ENCODE measurements around the gene SPATS1. TPM values are rescaled to one million over a fixed set of nuclear protein-coding genes. Genes with fewer than 3 reads are reported as not detected.

The SPATS1 gene
- total and polyA plus RNA-seq, 4 donors, result 1.2 to 4.4 (median 2.3) TPM

- peaks cover 0 to 7% (median 4%) of the 10 kb centered on the region in 5 donors for H3K4me1 ChIP-seq (ENCODE audit: control insufficient read depth in 5 of 5, insufficient read depth in 5 of 5, low read length in 5 of 5)
- DNase-seq (peak; percentile 59 to 70 (median 64)), ATAC-seq (ENCODE audit: insufficient read depth, low FRiP score) (peak; percentile 73)
- 2 to 3% methylated on average over 11 of the region's 11 CpGs for WGBS, 2 donors
- H3K27me3 ChIP-seq (ENCODE audit: control insufficient read depth in 3 of 3, insufficient read depth in 3 of 3, low read length in 2 of 3), result peaks cover 0 to 34% (median 20%) of the 10 kb centered on the region in 3 donors
- H3K9ac ChIP-seq (ENCODE audit: insufficient read depth in 1 of 2, low read length in 2 of 2), result no peak overlapping the region
- no peaks in the 10 kb centered on the region for H3K9me3 ChIP-seq (ENCODE audit: control insufficient read depth in 4 of 4, insufficient read depth in 3 of 4, low read length in 3 of 4)
- H3K27ac ChIP-seq (ENCODE audit: low read depth in 1 of 2, low read length in 1 of 2), result no peak overlapping the region
- no peaks in the 10 kb centered on the region for H3K36me3 ChIP-seq (ENCODE audit: control insufficient read depth in 4 of 4, insufficient read depth in 4 of 4, low read length in 4 of 4)
- H3K4me3 ChIP-seq, result no peak overlapping the region
- TF ChIP-seq CTCF (IDR thresholded peaks at IDR 0.05; ENCODE audit: control extremely low read depth, extremely low read depth), result peak; percentile 75
Measured at GRCh38 chr6:44338228-44339122, 4.0 kb upstream of the SPATS1 start.

- H3K27ac ChIP-seq (ENCODE audit: low read depth in 1 of 2, low read length in 1 of 2), result no peak overlapping the region
- ATAC-seq (ENCODE audit: insufficient read depth, low FRiP score) (no peak), DNase-seq (no peak)
- no peaks in the 10 kb centered on the region for H3K36me3 ChIP-seq (ENCODE audit: control insufficient read depth in 4 of 4, insufficient read depth in 4 of 4, low read length in 4 of 4)
- H3K4me1 ChIP-seq (ENCODE audit: control insufficient read depth in 5 of 5, insufficient read depth in 5 of 5, low read length in 5 of 5), result peaks cover 0 to 7% (median 4%) of the 10 kb centered on the region in 5 donors
- no peaks in the 10 kb centered on the region for H3K9me3 ChIP-seq (ENCODE audit: control insufficient read depth in 4 of 4, insufficient read depth in 3 of 4, low read length in 3 of 4)
- no peak overlapping the region for H3K9ac ChIP-seq (ENCODE audit: insufficient read depth in 1 of 2, low read length in 2 of 2)
- no peak overlapping the region for H3K4me3 ChIP-seq
- H3K27me3 ChIP-seq (ENCODE audit: control insufficient read depth in 3 of 3, insufficient read depth in 3 of 3, low read length in 2 of 3), result peaks cover 0 to 36% (median 25%) of the 10 kb centered on the region in 3 donors
- TF ChIP-seq CTCF (IDR thresholded peaks at IDR 0.05; ENCODE audit: control extremely low read depth, extremely low read depth), result no peak
- WGBS, 2 donors, result 77 to 88% methylated on average over 5 of the region's 5 CpGs
Measured at GRCh38 chr6:44339301-44339700, 3.1 kb upstream of the SPATS1 start.

- no peaks in the 10 kb centered on the region for H3K9me3 ChIP-seq (ENCODE audit: control insufficient read depth in 4 of 4, insufficient read depth in 3 of 4, low read length in 3 of 4)
- peaks cover 0 to 43% (median 32%) of the 10 kb centered on the region in 3 donors for H3K27me3 ChIP-seq (ENCODE audit: control insufficient read depth in 3 of 3, insufficient read depth in 3 of 3, low read length in 2 of 3)
- H3K36me3 ChIP-seq (ENCODE audit: control insufficient read depth in 4 of 4, insufficient read depth in 4 of 4, low read length in 4 of 4), result no peaks in the 10 kb centered on the region
- H3K4me3 ChIP-seq, result no peak overlapping the region
- ATAC-seq (ENCODE audit: insufficient read depth, low FRiP score) (no peak), DNase-seq (no peak)
- 64 to 75% methylated on average over 7 of the region's 7 CpGs for WGBS, 2 donors
- no peak overlapping the region for H3K9ac ChIP-seq (ENCODE audit: insufficient read depth in 1 of 2, low read length in 2 of 2)
- TF ChIP-seq CTCF (IDR thresholded peaks at IDR 0.05; ENCODE audit: control extremely low read depth, extremely low read depth), result no peak
- peaks cover 0 to 7% (median 4%) of the 10 kb centered on the region in 5 donors for H3K4me1 ChIP-seq (ENCODE audit: control insufficient read depth in 5 of 5, insufficient read depth in 5 of 5, low read length in 5 of 5)
- H3K27ac ChIP-seq (ENCODE audit: low read depth in 1 of 2, low read length in 1 of 2), result no peak overlapping the region
Measured at GRCh38 chr6:44339763-44340625, 2.5 kb upstream of the SPATS1 start.

Data from lung (tissue), 12 donors.